Stomach (tissue), 9 donors: ENCODE results near the gene COLQ. TPM values are rescaled to one million over a fixed set of nuclear protein-coding genes. Genes with fewer than 3 reads are reported as not detected.

ENCODE experiments used
- DNase-seq, 2 donors: peaks; one replicate each; pipeline versions ENCODE4 v3.0.0 to v3.0.0-alpha.2; 2013 to 2019
- H3K27ac ChIP-seq, 5 donors: fragments of 200-600 bp in 4 of 5; sonication (generic) in 4 of 5; one replicate each; pipeline ENCODE4 v1.5.1; 2013 to 2019; ENCODE audit warnings: mild to moderate bottlenecking in 1 of 5, moderate library complexity in 1 of 5
- H3K27me3 ChIP-seq, 3 donors: fragments of 200-600 bp; sonication (generic); one replicate each; pipeline ENCODE4 v1.5.1; 2017 to 2019; ENCODE audit warnings: mixed run types in 1 of 3
- H3K36me3 ChIP-seq, 4 donors: fragments of 200-600 bp; sonication (generic); 1 replicate in 3 of 4; 2 replicates in 1 of 4; pipeline ENCODE4 v1.5.1; 2016 to 2019
- H3K4me1 ChIP-seq, 4 donors: fragments of 200-600 bp; sonication (generic); one replicate each; pipeline ENCODE4 v1.5.1; 2016 to 2019
- H3K4me3 ChIP-seq, 4 donors: fragments of 200-600 bp; sonication (generic) in 3 of 4; one replicate each; pipeline ENCODE4 v1.5.1; 2016 to 2019; ENCODE audit warnings: mild to moderate bottlenecking in 1 of 4
- H3K9me3 ChIP-seq, 4 donors: fragments of 200-600 bp; sonication (generic); one replicate each; pipeline ENCODE4 v1.5.1; 2016 to 2019
- EP300 ChIP-seq: sonication (generic); formaldehyde crosslinking; IDR thresholded peaks from one replicate; pipeline ENCODE4 v1.6.1; 2017; ENCODE audit warnings: antibody characterized with exemption
- POLR2A ChIP-seq, 4 donors: fragments of 450-650 bp; IDR thresholded peaks; one replicate each; pipeline ENCODE4 v1.6.1; 2016; ENCODE audit warnings: antibody characterized with exemption in 4 of 4, control low read depth in 2 of 4, mild to moderate bottlenecking in 1 of 4, moderate library complexity in 1 of 4
- POLR2AphosphoS5 ChIP-seq, 3 donors: sonication (generic); formaldehyde crosslinking; IDR thresholded peaks; one replicate each; pipeline ENCODE4 v1.6.1; 2016; ENCODE audit warnings: antibody characterized with exemption in 3 of 3
- WGBS, 5 donors: extraction: QIAGEN DNeasy Blood & Tissue Kit in 3 of 5; methylation state at CpG; one replicate each; pipeline versions ENCODE4 v1.1.5 to v1.1.7; 2013 to 2018; 5-methylcytosine and 5-hydroxymethylcytosine counted together
- intact Hi-C: fragments of 100-400 bp; cut with DNase I; formaldehyde crosslinking; loops from one replicate; pipeline ENCODE4 v1.15.1; 2023; ENCODE audit warnings: low total_unique reads
- polyA plus RNA-seq, 3 donors: library from polyadenylated mRNA; stranded (reverse); fragments of 200-250 nt; gene quantifications; one replicate each; pipeline ENCODE4 v1.2.3, GENCODE V29; 2013
- total RNA-seq, 5 donors: library from RNA; depleted of rRNA; stranded (reverse); fragments of >200 nt; gene quantifications; one replicate each; pipeline versions ENCODE4 v1.1.0 to v1.2.3, GENCODE V29; 2014 to 2016
- TF ChIP-seq, protein P1 (sequence below), 7 experiments: fragments of 450-650 bp in 4 of 7; fragments of 200-600 bp in 3 of 7; sonication (generic) in 3 of 7; IDR thresholded peaks; one replicate each; pipeline ENCODE4 v1.5.1; 2016 to 2019; ENCODE audit warnings: antibody characterized with exemption in 7 of 7, control low read depth in 2 of 7, mild to moderate bottlenecking in 1 of 7
- donor health status: healthy with polysubstance abuse.
- donor health status: Bipolar disorder and iron deficiency.
- donor health status: healthy.

Gene COLQ
- total and polyA plus RNA-seq, 8 donors, result 0.29 to 5.3 (median 1.2) TPM; not detected in 1

DNA sequence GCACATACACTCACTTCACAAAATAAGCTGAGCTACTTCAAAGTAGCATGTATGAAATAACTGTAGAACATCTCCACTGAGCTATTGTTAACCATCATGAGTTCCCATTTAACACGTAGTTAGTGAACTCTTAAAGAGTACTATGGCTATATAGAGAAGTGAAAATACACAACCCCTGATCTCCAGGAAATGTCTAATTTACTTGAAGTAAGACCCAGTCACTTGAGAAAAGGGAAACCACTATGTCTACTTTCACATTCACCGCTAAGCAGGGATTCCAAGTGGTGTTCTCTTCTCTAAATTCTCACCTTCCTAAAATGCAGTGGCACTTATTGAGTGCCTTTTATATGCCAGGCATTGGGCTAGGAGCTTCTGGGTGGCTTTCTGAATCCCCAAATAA, 35.0 kb upstream of the COLQ start:
- intact Hi-C loops, result loop anchor here (10.0 kb wide), 1 partner anchor 132 kb away; the partner anchor contains the start of genes EAF1 and METTL6
- H3K4me3 ChIP-seq, result no peak overlapping the region
- peak overlapping the region in 1 of 5 donors; percentile 43 for H3K27ac ChIP-seq
- 60 to 81% (median 74%) methylated on average over 2 of the region's 2 CpGs for WGBS, 5 donors
- no peaks in the 10 kb centered on the region for H3K27me3 ChIP-seq
- peaks cover 11 to 53% (median 31%) of the 10 kb centered on the region in 4 donors for H3K36me3 ChIP-seq
- DNase-seq, result peak in 1 of 2 donors; percentile 32
- H3K9me3 ChIP-seq, result no peaks in the 10 kb centered on the region
- TF ChIP-seq POLR2A (IDR thresholded peaks at IDR 0.05) (no peak), POLR2AphosphoS5 (IDR thresholded peaks at IDR 0.05) (no peak), EP300 (no peak)
- TF ChIP-seq, protein P1, sequence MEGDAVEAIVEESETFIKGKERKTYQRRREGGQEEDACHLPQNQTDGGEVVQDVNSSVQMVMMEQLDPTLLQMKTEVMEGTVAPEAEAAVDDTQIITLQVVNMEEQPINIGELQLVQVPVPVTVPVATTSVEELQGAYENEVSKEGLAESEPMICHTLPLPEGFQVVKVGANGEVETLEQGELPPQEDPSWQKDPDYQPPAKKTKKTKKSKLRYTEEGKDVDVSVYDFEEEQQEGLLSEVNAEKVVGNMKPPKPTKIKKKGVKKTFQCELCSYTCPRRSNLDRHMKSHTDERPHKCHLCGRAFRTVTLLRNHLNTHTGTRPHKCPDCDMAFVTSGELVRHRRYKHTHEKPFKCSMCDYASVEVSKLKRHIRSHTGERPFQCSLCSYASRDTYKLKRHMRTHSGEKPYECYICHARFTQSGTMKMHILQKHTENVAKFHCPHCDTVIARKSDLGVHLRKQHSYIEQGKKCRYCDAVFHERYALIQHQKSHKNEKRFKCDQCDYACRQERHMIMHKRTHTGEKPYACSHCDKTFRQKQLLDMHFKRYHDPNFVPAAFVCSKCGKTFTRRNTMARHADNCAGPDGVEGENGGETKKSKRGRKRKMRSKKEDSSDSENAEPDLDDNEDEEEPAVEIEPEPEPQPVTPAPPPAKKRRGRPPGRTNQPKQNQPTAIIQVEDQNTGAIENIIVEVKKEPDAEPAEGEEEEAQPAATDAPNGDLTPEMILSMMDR (IDR thresholded peaks at IDR 0.05), result no peak
- H3K4me1 ChIP-seq, result peaks cover 0 to 13% (median 4%) of the 10 kb centered on the region in 4 donors

DNA sequence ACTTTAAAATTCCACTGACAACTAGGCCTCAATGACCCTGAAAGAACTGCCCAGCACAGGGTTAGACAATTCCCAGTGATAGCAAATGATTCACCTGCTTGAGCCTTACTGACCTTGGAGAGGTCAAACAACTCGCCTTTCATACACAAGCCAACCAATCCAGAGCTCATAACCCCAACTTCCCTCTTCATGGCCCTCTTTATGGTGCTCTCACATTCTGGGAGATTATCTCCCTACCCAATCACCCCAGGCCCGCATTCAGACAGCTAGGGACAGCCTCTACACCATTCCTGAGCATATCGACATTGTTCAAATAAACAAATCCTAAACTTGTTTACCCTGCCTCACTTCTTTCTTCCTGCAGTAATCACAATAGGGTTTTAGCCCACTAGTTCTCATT, 32.2 kb upstream of the COLQ start:
- Histone ChIP-seq H3K9me3 (no peaks in the 10 kb centered on the region), H3K27ac (no peak overlapping the region), H3K27me3 (no peaks in the 10 kb centered on the region), H3K4me3 (no peak overlapping the region), H3K4me1 (peaks cover 0 to 13% (median 4%) of the 10 kb centered on the region in 4 donors), H3K36me3 (peaks cover 0 to 42% (median 9%) of the 10 kb centered on the region in 4 donors)
- TF ChIP-seq POLR2A (IDR thresholded peaks at IDR 0.05) (no peak), EP300 (no peak), POLR2AphosphoS5 (IDR thresholded peaks at IDR 0.05) (no peak)
- TF ChIP-seq, protein P1 (IDR thresholded peaks at IDR 0.05), result no peak
- 63 to 76% (median 69%) methylated on average over 3 of the region's 3 CpGs for WGBS, 5 donors
- intact Hi-C loops, result loop anchor here (10.0 kb wide), 1 partner anchor 129 kb away; the partner anchor contains the start of genes EAF1 and METTL6
- DNase-seq, result no peak

DNA sequence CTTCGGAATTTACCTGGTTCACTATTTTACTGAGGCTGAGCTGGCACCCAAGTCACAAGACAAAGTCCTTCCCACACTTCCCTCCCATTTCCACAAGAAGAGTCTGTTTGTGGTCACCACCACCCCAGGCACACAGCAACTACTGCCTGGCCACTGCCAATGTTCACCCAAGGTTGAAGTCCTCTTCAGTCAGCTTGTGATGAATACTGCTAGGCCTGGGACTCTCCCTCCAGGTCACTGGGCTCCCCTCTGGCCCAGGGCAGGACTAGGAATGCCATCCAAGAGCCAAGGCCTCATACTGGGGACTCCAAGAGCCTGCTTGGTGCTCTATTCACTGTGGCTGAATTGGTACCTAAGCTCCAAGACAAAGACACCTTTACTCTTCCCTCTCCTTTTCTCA, 30.4 kb upstream of the COLQ start:
- no peak for DNase-seq
- no peak overlapping the region for H3K4me3 ChIP-seq
- H3K27ac ChIP-seq, result no peak overlapping the region
- TF ChIP-seq POLR2A (IDR thresholded peaks at IDR 0.05) (no peak), EP300 (no peak), POLR2AphosphoS5 (IDR thresholded peaks at IDR 0.05) (no peak)
- TF ChIP-seq, protein P1 (IDR thresholded peaks at IDR 0.05), result no peak
- 88 to 100% (median 95%) methylated on average over 1 of the region's 1 CpG for WGBS, 5 donors
- no peaks in the 10 kb centered on the region for H3K9me3 ChIP-seq
- intact Hi-C loops, result loop anchor here (10.0 kb wide), 1 partner anchor 127 kb away; the partner anchor contains the start of genes EAF1 and METTL6
- H3K4me1 ChIP-seq, result peaks cover 0 to 3% (median 0%) of the 10 kb centered on the region in 4 donors
- no peaks in the 10 kb centered on the region for H3K27me3 ChIP-seq
- H3K36me3 ChIP-seq, result peaks cover 0 to 38% (median 7%) of the 10 kb centered on the region in 4 donors

DNA sequence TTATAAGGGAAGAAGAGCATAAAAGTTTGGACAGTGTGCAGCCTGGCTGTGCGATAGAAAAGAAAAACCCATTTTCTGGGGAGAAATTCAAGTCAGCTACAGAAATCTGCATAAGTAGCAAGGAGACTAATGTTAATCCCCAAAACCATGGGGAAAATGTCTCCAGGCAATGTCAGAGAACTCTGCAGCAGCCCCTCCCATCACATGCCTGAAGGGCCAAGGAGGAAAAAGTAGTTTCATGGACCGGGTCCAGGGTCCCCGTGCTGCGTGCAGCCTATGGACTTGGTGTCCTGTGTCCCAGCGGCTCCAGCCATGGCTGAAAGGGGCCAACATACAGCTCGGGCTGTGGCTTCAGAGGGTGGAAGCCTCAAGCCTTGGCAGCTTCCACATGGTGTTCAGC, 28.3 kb upstream of the COLQ start:
- H3K4me1 ChIP-seq, result no peaks in the 10 kb centered on the region
- H3K9me3 ChIP-seq, result no peaks in the 10 kb centered on the region
- no peaks in the 10 kb centered on the region for H3K27me3 ChIP-seq
- WGBS, 5 donors, result 72 to 92% (median 89%) methylated on average over 6 of the region's 6 CpGs
- intact Hi-C loops, result loop anchor here (10.0 kb wide), 1 partner anchor 125 kb away; the partner anchor contains the start of genes EAF1 and METTL6
- no peak overlapping the region for H3K4me3 ChIP-seq
- TF ChIP-seq EP300 (no peak), POLR2A (IDR thresholded peaks at IDR 0.05) (no peak), POLR2AphosphoS5 (IDR thresholded peaks at IDR 0.05) (no peak)
- TF ChIP-seq, protein P1 (IDR thresholded peaks at IDR 0.05), result no peak
- H3K36me3 ChIP-seq, result peaks cover 0 to 34% (median 6%) of the 10 kb centered on the region in 4 donors
- no peak for DNase-seq
- H3K27ac ChIP-seq, result no peak overlapping the region
